ENCODE results near the gene FOXO6. TPM values are rescaled to one million over a fixed set of nuclear protein-coding genes. Genes with fewer than 3 reads are reported as not detected.

Gene FOXO6
- total and polyA plus RNA-seq, 2 donors (not counting 1 experiment from before 2014, with no cell fraction given): under 0.01 TPM; not detected in 1

GRCh38 chr1:41384579-41384978 is 23.3 kb downstream of the FOXO6 start:
- Histone ChIP-seq H3K79me2 (ENCODE audit: control insufficient read depth, insufficient read depth, low read length) (no peaks in the 10 kb centered on the region), H3K36me3 (ENCODE audit: control insufficient read depth, insufficient read depth, low read length) (no peaks in the 10 kb centered on the region), H3K4me3 (replicated peaks in 1 of 4; ENCODE audit: control extremely low read depth in 1 of 4, insufficient read depth in 1 of 4, low read depth in 3 of 4, low read length in 4 of 4) (no peak overlapping the region), H3K27me3 (ENCODE audit: control insufficient read depth, insufficient read depth, low read length) (peaks cover 42% of the 10 kb centered on the region), H3K4me2 (ENCODE audit: extremely low read depth, insufficient read depth, low read length) (no peak overlapping the region), H2AFZ (ENCODE audit: low read length) (no peak overlapping the region), H3K27ac (ENCODE audit: insufficient read depth, low read length) (no peak overlapping the region), H4K20me1 (ENCODE audit: control insufficient read depth, extremely low read depth, insufficient read depth, low read length) (no peaks in the 10 kb centered on the region), H3K4me1 (ENCODE audit: control insufficient read depth, extremely low read depth, insufficient read depth, low read length) (no peaks in the 10 kb centered on the region), H3K9ac (ENCODE audit: insufficient read depth, low read length) (no peak overlapping the region), H3K9me3 (ENCODE audit: control insufficient read depth, insufficient read depth, low read depth, low read length) (no peaks in the 10 kb centered on the region)
- TF ChIP-seq CTCF (conservative IDR thresholded peaks at IDR 0.05 in 1 of 2, IDR thresholded peaks at IDR 0.05 in 1 of 2; ENCODE audit: low read depth in 1 of 2, low read length in 2 of 2) (no peak), EZH2 (IDR thresholded peaks at IDR 0.05; ENCODE audit: low read length, missing control alignments) (no peak)
- no peak for DNase-seq (ENCODE audit: low read depth in 2 of 2)

GRCh38 chr1:41385398-41386195 is 24.4 kb downstream of the FOXO6 start:
- Histone ChIP-seq H3K4me1 (ENCODE audit: control insufficient read depth, extremely low read depth, insufficient read depth, low read length) (no peaks in the 10 kb centered on the region), H3K4me3 (replicated peaks in 1 of 4; ENCODE audit: control extremely low read depth in 1 of 4, insufficient read depth in 1 of 4, low read depth in 3 of 4, low read length in 4 of 4) (no peak overlapping the region), H3K36me3 (ENCODE audit: control insufficient read depth, insufficient read depth, low read length) (no peaks in the 10 kb centered on the region), H3K9ac (ENCODE audit: insufficient read depth, low read length) (no peak overlapping the region), H3K79me2 (ENCODE audit: control insufficient read depth, insufficient read depth, low read length) (no peaks in the 10 kb centered on the region), H4K20me1 (ENCODE audit: control insufficient read depth, extremely low read depth, insufficient read depth, low read length) (no peaks in the 10 kb centered on the region), H2AFZ (ENCODE audit: low read length) (no peak overlapping the region), H3K4me2 (ENCODE audit: extremely low read depth, insufficient read depth, low read length) (no peak overlapping the region), H3K9me3 (ENCODE audit: control insufficient read depth, insufficient read depth, low read depth, low read length) (no peaks in the 10 kb centered on the region), H3K27me3 (ENCODE audit: control insufficient read depth, insufficient read depth, low read length) (peaks cover 46% of the 10 kb centered on the region), H3K27ac (ENCODE audit: insufficient read depth, low read length) (no peak overlapping the region)
- TF ChIP-seq CTCF (conservative IDR thresholded peaks at IDR 0.05 in 1 of 2, IDR thresholded peaks at IDR 0.05 in 1 of 2; ENCODE audit: low read depth in 1 of 2, low read length in 2 of 2): no peak
- TF ChIP-seq EZH2 (IDR thresholded peaks at IDR 0.05; ENCODE audit: low read length, missing control alignments): no peak
- no peak for DNase-seq (ENCODE audit: low read depth in 2 of 2)

DNA sequence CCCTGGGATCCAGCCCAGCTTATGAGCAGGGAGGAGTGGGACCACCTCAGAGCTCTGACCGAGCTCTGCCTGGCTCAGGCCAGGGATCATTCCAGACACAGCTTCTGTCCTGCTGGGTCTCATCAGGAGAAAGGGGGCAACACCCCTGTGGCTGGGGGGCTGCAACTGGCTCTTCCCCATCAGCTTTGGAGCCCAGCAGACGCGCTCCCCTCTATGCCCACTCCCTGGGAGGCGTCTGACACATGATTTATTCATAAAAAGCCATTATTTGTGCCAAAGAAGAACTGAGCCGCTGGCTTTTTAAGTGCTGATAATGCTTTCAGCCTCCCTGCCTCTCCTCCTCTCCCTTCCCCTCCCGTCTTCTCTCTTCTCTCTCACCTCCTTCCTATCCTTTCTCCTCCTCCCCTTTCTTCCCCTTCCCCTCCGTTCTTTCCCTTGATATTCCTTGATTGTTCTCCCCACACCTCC is 25.0 kb downstream of the FOXO6 start:
- DNase-seq (ENCODE audit: low read depth in 2 of 2): no peak
- no peak for TF ChIP-seq CTCF (conservative IDR thresholded peaks at IDR 0.05 in 1 of 2, IDR thresholded peaks at IDR 0.05 in 1 of 2; ENCODE audit: low read depth in 1 of 2, low read length in 2 of 2)
- no peak for TF ChIP-seq EZH2 (IDR thresholded peaks at IDR 0.05; ENCODE audit: low read length, missing control alignments)
- Histone ChIP-seq H3K36me3 (ENCODE audit: control insufficient read depth, insufficient read depth, low read length) (no peaks in the 10 kb centered on the region), H3K9ac (ENCODE audit: insufficient read depth, low read length) (no peak overlapping the region), H3K4me2 (ENCODE audit: extremely low read depth, insufficient read depth, low read length) (no peak overlapping the region), H2AFZ (ENCODE audit: low read length) (no peak overlapping the region), H3K4me3 (replicated peaks in 1 of 4; ENCODE audit: control extremely low read depth in 1 of 4, insufficient read depth in 1 of 4, low read depth in 3 of 4, low read length in 4 of 4) (no peak overlapping the region), H3K9me3 (ENCODE audit: control insufficient read depth, insufficient read depth, low read depth, low read length) (no peaks in the 10 kb centered on the region), H4K20me1 (ENCODE audit: control insufficient read depth, extremely low read depth, insufficient read depth, low read length) (no peaks in the 10 kb centered on the region), H3K27me3 (ENCODE audit: control insufficient read depth, insufficient read depth, low read length) (peaks cover 46% of the 10 kb centered on the region), H3K4me1 (ENCODE audit: control insufficient read depth, extremely low read depth, insufficient read depth, low read length) (no peaks in the 10 kb centered on the region), H3K79me2 (ENCODE audit: control insufficient read depth, insufficient read depth, low read length) (no peaks in the 10 kb centered on the region), H3K27ac (ENCODE audit: insufficient read depth, low read length) (no peak overlapping the region)

All from fibroblast of lung (primary cell).